HG02642 (cell line): ENCODE results near the gene ADRB2.

ENCODE experiments used
- ATAC-seq: cut with Tn5 transposase; IDR thresholded peaks from one replicate; pipeline ENCODE4 v1.9.1; 2021; ENCODE audit warnings: mild to moderate bottlenecking; ENCODE audit not compliant: unreplicated experiment, poor library complexity

Gene ADRB2

DNA sequence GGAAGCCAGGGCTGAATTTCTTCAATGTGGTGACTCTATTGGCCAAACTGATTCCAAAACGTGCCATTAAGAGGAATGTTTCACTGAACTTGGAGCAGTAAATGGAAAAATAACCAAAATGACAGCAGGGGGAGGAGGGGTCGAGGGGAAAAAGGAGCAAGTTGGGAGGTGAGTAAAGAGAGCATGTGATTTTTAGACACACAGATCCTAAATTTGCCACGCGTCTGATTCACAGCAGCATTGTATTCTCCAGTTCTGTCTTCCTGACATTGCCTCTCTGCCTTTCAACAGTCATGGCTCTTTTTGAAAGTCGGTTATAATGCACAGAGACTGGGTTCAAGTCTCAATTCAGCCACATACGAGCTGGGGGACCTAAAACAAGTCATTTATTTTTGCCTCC lies 22.0 kb upstream of the ADRB2 start:
- ATAC-seq = no peak

DNA sequence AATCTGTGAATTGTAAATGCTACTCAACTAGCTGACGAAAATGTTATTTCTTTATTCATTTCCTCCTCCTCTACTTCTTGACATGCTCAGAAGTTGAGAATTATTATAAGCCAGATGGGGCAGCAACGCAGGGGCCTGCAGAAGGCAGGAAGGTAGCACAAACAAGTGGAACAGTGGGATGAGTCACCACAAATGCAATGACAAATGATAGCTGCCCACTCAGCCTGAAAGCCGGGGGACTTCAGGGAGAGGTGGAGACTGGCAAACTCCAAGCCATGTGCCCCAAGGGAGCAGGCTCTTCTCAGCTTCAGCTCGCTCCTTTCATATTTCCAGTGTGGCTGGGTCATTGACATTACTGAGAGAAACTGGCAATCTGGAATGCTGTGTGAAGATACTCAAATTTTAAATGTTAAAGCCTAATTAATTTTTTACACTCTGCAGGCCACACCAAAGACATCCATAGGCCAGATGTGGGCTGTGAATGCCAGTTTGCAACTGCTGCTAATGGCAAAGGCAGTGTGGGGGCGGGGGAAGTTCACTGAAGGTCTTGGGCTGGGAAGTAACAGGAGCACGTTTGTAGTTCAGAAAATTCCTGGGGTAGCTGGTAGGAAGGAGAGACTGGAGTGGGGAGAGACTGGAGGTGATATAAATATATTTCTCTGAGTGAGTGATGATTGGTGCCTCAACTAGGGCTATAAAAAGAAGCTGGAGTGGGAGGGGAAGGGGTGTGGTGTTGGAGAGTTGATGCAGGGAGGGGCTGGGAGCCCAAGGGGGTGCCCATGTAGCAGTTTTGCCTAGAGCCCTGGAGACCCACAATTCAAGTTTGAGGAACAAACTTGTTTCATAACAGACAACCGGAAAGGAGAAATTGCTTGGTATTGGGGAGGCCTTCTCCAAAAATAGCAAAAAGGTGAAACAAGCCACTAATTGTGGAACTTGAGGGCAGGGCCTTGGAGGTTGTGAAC lies 20.8 kb upstream of the ADRB2 start:
- peak; percentile 46 for ATAC-seq

- no peak for ATAC-seq
Measured at GRCh38 chr5:148806520-148806931, 19.9 kb upstream of the ADRB2 start.

DNA sequence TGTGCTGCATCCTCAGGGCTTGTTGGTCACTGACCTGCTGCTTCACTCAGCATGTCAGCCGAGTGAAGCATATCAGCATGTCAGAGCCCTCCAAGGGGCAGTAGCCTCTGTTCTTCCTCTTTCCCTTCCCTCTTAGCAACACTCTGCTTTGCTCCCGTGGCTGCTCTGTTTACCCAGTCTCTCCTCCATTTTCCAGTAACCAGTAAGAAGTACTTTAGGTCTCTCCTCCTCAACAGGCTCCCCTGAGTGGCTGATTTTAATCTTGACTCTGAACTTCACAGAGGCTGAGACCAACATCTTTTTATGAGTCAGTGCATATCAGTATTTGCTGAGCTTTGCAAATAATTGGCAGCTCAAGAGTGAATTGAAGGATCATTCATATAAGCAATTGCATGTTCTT lies 18.6 kb upstream of the ADRB2 start:
- no peak for ATAC-seq

- ATAC-seq = peak; percentile 61
Measured at GRCh38 chr5:148808864-148809642, 17.4 kb upstream of the ADRB2 start.

DNA sequence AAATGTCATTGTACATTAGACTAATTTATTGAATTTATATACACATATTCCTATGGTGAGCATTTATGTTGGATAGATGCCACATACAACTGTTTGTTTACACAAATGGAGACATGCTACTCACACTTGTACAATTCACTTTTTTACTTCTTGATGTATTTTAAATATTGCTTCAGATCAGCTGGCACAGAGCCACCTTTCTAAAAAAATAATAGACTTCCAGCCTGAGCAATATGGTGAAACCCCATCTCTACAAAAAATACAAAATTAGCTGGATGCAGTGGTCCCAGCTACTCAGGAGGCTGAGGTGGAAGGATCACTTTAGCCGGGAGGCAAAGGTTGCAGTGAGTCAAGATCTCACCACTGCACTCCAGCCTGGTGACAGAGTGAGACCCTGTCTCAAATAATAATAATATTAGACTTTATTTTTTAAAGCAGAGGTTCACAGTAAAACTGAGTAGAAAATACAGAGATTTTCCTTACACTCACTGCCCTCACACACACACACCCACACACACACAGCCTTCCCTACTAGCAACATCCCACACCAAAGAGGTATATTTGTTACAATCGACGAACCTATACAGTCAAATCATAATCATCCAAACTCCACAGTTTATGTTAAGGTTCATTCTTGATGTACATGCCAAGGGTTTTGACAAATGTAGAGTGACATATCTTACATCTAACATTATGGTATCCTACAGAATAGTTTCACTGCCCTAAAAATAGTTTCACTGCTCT lies 16.5 kb upstream of the ADRB2 start:
- ATAC-seq = no peak

- ATAC-seq = no peak
Measured at GRCh38 chr5:148810823-148811222, 15.6 kb upstream of the ADRB2 start.

- no peak for ATAC-seq
Measured at GRCh38 chr5:148811756-148812155, 14.7 kb upstream of the ADRB2 start.

- ATAC-seq = no peak
Measured at GRCh38 chr5:148815086-148815485, 11.3 kb upstream of the ADRB2 start.

DNA sequence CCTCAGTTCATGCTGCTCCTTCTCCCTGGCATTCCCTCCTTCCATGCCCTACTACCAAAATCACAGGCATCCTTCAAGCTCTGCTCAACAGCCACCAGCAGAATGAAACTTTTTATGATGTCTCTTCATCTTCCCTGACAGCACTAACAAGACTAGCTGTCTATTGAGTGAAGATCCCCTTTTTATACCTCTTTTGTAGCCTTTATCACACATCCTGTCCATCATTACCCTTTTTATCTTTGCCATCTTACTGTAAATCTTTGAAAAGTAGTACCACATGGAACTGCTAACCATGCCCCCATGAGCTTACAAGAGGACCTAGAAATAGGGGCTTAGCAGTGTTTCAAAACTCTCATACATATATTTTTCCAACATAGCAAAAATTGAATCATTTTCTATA lies 10.8 kb upstream of the ADRB2 start:
- ATAC-seq = no peak

DNA sequence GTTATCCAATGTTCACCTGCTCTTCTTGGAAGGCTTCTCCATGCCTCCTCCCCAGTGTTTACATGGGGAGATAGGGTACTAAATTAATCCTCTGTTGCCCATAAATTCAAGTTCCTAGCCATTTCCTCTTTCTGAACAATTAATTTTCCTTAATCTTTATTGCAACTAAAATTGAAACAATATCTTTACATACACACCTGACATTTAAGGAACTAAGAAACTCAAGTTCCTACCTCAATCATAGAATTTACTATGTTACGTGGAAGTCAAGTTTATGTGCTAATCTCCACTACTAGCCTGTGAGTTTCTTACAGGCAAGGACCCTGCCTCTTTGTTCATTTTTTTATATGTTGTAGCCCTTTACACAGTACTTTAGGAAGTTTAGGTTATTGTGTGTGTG lies 10.1 kb upstream of the ADRB2 start:
- no peak for ATAC-seq

GRCh38 chr5:148816782-148817181 lies 9.6 kb upstream of the ADRB2 start:
- ATAC-seq = no peak

DNA sequence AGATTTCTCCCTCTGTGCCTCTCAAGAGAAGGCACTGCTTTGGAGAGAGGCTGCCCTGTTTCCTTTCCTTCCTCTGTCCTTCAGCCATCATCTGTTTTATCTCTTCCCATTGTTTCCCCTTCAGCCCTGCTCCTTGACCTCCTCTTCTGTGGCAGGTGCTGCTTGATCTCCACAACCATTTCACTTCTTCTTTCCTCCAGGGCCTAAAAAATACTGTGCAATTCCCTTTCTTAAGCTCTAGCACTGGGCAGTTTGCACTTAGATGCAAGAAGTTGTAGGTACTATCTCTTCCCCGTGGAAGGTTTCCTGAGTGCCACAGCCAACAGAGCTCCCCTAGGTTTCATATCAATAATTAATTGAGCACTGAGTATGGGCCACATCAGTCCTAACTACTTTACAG lies 8.8 kb upstream of the ADRB2 start:
- ATAC-seq = no peak

DNA sequence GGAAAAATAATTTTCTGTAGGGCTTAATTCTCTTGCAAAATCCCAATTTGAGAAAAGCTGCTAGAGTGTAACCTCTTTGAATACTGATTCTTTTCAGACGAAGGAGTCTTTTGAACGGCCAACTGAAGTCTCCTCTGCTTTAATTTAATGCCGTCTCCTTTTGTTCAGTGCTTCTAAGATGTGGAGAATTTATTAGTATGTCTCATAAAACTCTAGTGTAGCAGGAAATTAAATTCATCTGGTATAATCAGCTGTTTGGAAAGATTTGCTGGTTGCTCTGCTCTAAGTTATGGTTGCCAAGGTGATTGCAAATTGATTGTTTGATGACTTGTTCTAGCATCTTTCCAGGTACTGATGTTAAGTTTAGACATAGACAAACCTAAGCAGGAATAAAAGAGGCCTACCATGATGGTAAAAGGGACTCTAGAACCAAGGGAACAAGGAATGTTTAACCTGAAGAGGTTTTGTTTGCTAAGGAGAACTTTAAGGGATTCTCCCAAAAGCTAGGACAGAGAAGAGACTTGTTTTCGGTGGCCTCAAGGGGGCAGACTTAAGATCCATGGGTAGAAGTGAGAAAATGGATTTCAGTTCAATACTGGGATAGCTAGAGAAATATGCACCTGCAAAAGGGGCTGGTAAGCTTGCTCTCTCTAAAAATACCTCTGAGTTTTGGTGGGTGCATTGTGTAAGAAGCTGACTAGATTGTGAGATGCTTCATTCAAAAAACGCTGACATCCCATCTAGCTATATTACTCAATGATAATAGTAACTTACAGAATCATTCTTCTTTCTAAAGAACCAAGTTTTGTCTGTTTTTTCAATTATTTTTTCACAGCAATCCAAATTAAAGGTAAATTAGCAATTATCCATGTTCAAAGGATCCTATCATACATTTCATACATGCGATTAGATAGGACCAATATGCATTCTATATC lies 5.7 kb upstream of the ADRB2 start:
- ATAC-seq = peak; percentile 49

GRCh38 chr5:148823871-148824270 lies 2.5 kb upstream of the ADRB2 start:
- no peak for ATAC-seq

DNA sequence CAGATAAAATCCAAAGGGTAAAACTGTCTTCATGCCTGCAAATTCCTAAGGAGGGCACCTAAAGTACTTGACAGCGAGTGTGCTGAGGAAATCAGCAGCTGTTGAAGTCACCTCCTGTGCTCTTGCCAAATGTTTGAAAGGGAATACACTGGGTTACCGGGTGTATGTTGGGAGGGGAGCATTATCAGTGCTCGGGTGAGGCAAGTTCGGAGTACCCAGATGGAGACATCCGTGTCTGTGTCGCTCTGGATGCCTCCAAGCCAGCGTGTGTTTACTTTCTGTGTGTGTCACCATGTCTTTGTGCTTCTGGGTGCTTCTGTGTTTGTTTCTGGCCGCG lies 727 bp upstream of the ADRB2 start:
- ATAC-seq = no peak

GRCh38 chr5:148826739-148827070 lies 294 bp downstream of the ADRB2 start:
- ATAC-seq = no peak

DNA sequence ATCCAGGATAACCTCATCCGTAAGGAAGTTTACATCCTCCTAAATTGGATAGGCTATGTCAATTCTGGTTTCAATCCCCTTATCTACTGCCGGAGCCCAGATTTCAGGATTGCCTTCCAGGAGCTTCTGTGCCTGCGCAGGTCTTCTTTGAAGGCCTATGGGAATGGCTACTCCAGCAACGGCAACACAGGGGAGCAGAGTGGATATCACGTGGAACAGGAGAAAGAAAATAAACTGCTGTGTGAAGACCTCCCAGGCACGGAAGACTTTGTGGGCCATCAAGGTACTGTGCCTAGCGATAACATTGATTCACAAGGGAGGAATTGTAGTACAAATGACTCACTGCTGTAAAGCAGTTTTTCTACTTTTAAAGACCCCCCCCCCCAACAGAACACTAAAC lies 1.3 kb downstream of the ADRB2 start:
- no peak for ATAC-seq

GRCh38 chr5:148828511-148829247 lies 2.3 kb downstream of the ADRB2 start:
- no peak for ATAC-seq
